Measurements from ENCODE around the gene XPO4. TPM values are rescaled to one million over a fixed set of nuclear protein-coding genes. Genes with fewer than 3 reads are reported as not detected.

The XPO4 gene
- total RNA-seq, 1 experiment from 2014 or later: 34.1 TPM

DNA sequence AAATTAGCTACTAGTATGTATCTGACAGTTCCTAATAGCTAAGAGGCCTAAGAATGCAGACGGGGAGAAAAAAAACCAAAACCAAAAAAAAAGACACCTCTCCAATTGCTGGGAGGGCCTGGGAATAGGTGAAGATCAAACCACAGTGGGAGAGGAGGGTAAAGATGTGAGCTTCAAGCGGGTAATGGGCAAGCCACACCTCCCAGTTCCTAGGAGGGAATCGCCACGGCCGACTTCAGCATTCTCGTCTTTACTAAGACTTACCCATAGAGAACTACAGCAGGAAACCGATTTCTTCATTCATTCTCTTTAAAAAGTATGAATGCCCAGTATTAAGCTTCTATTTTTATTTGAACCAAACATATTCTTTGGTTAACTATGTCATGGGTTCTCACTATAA is 123.1 kb downstream of the XPO4 start:
- no peak overlapping the region for H2BK120ac ChIP-seq (ENCODE audit: low read depth, low read length, poor library complexity, severe bottlenecking)
- H4K91ac ChIP-seq (ENCODE audit: insufficient read length, low read depth, low read length): no peak overlapping the region
- H3K79me2 ChIP-seq (ENCODE audit: insufficient read depth, low read length): no peaks in the 10 kb centered on the region
- H3K27me3 Mint-ChIP-seq (ENCODE audit: low read depth): no peaks in the 10 kb centered on the region
- no peak overlapping the region for H2BK5ac ChIP-seq (ENCODE audit: insufficient read length, low read length)
- peaks cover 0 to 3% of the 10 kb centered on the region in 2 experiments; a peak in 1 of 4 replicates for H3K4me1 Mint-ChIP-seq
- no peaks in the 10 kb centered on the region for H3K79me1 ChIP-seq (ENCODE audit: insufficient read depth, low read depth, low read length, poor library complexity, severe bottlenecking)
- H3K27ac Mint-ChIP-seq: no peak overlapping the region; a peak in 1 of 7 replicates
- no peak overlapping the region for H2BK15ac ChIP-seq (ENCODE audit: low read depth, low read length)
- H3K4me2 ChIP-seq (ENCODE audit: insufficient read depth, insufficient read length, low read length): no peak overlapping the region
- no peak overlapping the region for H3K9ac ChIP-seq (ENCODE audit: extremely low read depth, insufficient read length, low read length)
- H2AFZ ChIP-seq (ENCODE audit: low read length): no peak overlapping the region
- H3K23ac ChIP-seq (ENCODE audit: insufficient read length, low read depth, low read length): no peak overlapping the region
- WGBS (ENCODE audit: extremely low coverage, insufficient read length, low lambda C conversion rate): no CpG with 5 or more reads among the region's 7 CpGs
- no peak overlapping the region for H4K8ac ChIP-seq (replicated peaks; ENCODE audit: insufficient read length, low read depth, low read length)
- H3K18ac ChIP-seq (ENCODE audit: insufficient read length, low read depth, low read length): no peak overlapping the region
- H3K9me3 ChIP-seq (ENCODE audit: control insufficient read depth, low read depth, low read length): no peaks in the 10 kb centered on the region
- no peak overlapping the region for H2BK12ac ChIP-seq (ENCODE audit: insufficient read length, low read depth, low read length)
- H3K56ac ChIP-seq (ENCODE audit: insufficient read length, low read depth, low read length): no peak overlapping the region
- no peaks in the 10 kb centered on the region for H3K9me3 Mint-ChIP-seq
- no peak overlapping the region for H3K27ac ChIP-seq (ENCODE audit: insufficient read length, low read depth, low read length)
- no peaks in the 10 kb centered on the region for H3K4me1 ChIP-seq (ENCODE audit: insufficient read depth, low read length)
- H2BK20ac ChIP-seq (ENCODE audit: low read depth, low read length, poor library complexity, severe bottlenecking): no peak overlapping the region
- no peak overlapping the region for H4K5ac ChIP-seq (ENCODE audit: insufficient read length, low read depth, low read length)
- DNase-seq: no peak
- H2AK5ac ChIP-seq (ENCODE audit: insufficient read length, low read length): no peak overlapping the region
- no peak overlapping the region for H3K14ac ChIP-seq (ENCODE audit: insufficient read depth, low read length)
- H3K4ac ChIP-seq (ENCODE audit: low read depth, low read length): no peak overlapping the region
- TF ChIP-seq, protein P1, sequence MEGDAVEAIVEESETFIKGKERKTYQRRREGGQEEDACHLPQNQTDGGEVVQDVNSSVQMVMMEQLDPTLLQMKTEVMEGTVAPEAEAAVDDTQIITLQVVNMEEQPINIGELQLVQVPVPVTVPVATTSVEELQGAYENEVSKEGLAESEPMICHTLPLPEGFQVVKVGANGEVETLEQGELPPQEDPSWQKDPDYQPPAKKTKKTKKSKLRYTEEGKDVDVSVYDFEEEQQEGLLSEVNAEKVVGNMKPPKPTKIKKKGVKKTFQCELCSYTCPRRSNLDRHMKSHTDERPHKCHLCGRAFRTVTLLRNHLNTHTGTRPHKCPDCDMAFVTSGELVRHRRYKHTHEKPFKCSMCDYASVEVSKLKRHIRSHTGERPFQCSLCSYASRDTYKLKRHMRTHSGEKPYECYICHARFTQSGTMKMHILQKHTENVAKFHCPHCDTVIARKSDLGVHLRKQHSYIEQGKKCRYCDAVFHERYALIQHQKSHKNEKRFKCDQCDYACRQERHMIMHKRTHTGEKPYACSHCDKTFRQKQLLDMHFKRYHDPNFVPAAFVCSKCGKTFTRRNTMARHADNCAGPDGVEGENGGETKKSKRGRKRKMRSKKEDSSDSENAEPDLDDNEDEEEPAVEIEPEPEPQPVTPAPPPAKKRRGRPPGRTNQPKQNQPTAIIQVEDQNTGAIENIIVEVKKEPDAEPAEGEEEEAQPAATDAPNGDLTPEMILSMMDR (conservative IDR thresholded peaks at IDR 0.05): no peak
- H3T11ph ChIP-seq (ENCODE audit: low read length): no peak overlapping the region
- no peak overlapping the region for H3K4me3 Mint-ChIP-seq
- no peaks in the 10 kb centered on the region for H3K23me2 ChIP-seq (ENCODE audit: insufficient read length, low read depth, low read length, poor library complexity, severe bottlenecking)
- peaks cover 0 to 17% (median 14%) of the 10 kb centered on the region in 3 experiments; a peak in 5 of 7 replicates for H3K36me3 Mint-ChIP-seq (ENCODE audit: insufficient read depth in 1 of 3, low read depth in 3 of 3)
- no peaks in the 10 kb centered on the region for H3K27me3 ChIP-seq (ENCODE audit: insufficient read depth, low read length)
- no peaks in the 10 kb centered on the region for H4K20me1 ChIP-seq (ENCODE audit: control insufficient read depth, insufficient read depth, insufficient read length)

Measured in H9 (cell line).